Endothelial cell of umbilical vein (primary cell): ENCODE data around the gene HEXA. TPM values are rescaled to one million over a fixed set of nuclear protein-coding genes. Genes with fewer than 3 reads are reported as not detected.

Experiments used
- BruUV-seq: library from RNA; stranded (reverse); fragments of 400-500 nt; replicated peaks from 2 replicates; lab custom pipeline; 2021; lab: Mats Ljungman, UMichigan
- CTCF ChIA-PET: fragments of 300-600, 350-600 bp; sonication (Branson Sonifier 250); formaldehyde crosslinking; loops from one replicate; lab custom pipeline; 2021; ENCODE audit warnings: antibody characterized with exemption, inconsistent platforms; lab: Charles Lee
- POLR2A ChIA-PET: fragments of 300-600, 350-600 bp; sonication (Branson Sonifier 250); formaldehyde crosslinking; loops from one replicate; lab custom pipeline; 2021; ENCODE audit warnings: antibody characterized with exemption, inconsistent platforms; lab: Charles Lee
- DNase-seq: peaks from one replicate; pipeline ENCODE4 v3.0.0-alpha.2; 2011; ENCODE audit warnings: low read depth, low spot score
- FAIRE-seq: peaks from 2 replicates; lab custom pipeline; 2011; peaks lifted over from hg19 to GRCh38; lab: Jason Lieb, UNC
- H2AFZ ChIP-seq: 2 replicates; pipeline ENCODE4 v1.6.0; 2012; ENCODE audit warnings: low read depth, low read length, control low read depth, inconsistent platforms
- H3K27ac ChIP-seq: 2 replicates; pipeline ENCODE4 v1.5.1; 2011; ENCODE audit warnings: low read depth, mild to moderate bottlenecking, control low read depth, low read length, moderate library complexity; ENCODE audit not compliant: insufficient read depth
- H3K27me3 ChIP-seq, 2 experiments: 2 replicates each; pipeline versions ENCODE4 v1.6.0 to v1.6.1; 2011; ENCODE audit warnings: low read length in 2 of 2, mixed read lengths in 1 of 2; ENCODE audit not compliant: control insufficient read depth in 2 of 2, insufficient read depth in 2 of 2
- H3K36me3 ChIP-seq, 2 experiments: 2 replicates in 1 of 2; 3 replicates in 1 of 2; pipeline ENCODE4 v1.5.1; 2011; ENCODE audit warnings: low read length in 2 of 2, mild to moderate bottlenecking in 1 of 2, moderate library complexity in 1 of 2; ENCODE audit not compliant: control insufficient read depth in 2 of 2, insufficient read depth in 2 of 2; ENCODE audit errors: extremely low read depth in 1 of 2
- H3K4me1 ChIP-seq: 3 replicates; pipeline ENCODE4 v1.5.1; 2011; ENCODE audit warnings: mild to moderate bottlenecking, low read length; ENCODE audit not compliant: control insufficient read depth, insufficient read depth; ENCODE audit errors: extremely low read depth
- H3K4me2 ChIP-seq: 2 replicates; pipeline ENCODE4 v1.6.1; 2011; ENCODE audit warnings: low read length, control low read depth, mixed read lengths; ENCODE audit not compliant: insufficient read depth
- H3K4me3 ChIP-seq, 3 experiments: fragments of 200-600 bp in 1 of 3; sonication (generic), shearing (Covaris generic) in 1 of 3; replicated peaks in 1 of 3; 2 replicates each; pipeline ENCODE4 v1.5.1; 2011 to 2016; ENCODE audit warnings: control low read depth in 3 of 3, low read length in 3 of 3, mild to moderate bottlenecking in 2 of 3, inconsistent platforms in 1 of 3, low read depth in 1 of 3, moderate library complexity in 1 of 3; ENCODE audit not compliant: insufficient read depth in 1 of 3
- H3K79me2 ChIP-seq: 2 replicates; pipeline ENCODE4 v1.6.0; 2012; ENCODE audit warnings: low read length, inconsistent platforms; ENCODE audit not compliant: control insufficient read depth, insufficient read depth
- H3K9ac ChIP-seq: replicated peaks from 2 replicates; pipeline ENCODE3; 2011; ENCODE audit warnings: low read length, control low read depth; ENCODE audit not compliant: insufficient read depth; ENCODE audit errors: extremely low read depth
- H3K9me1 ChIP-seq: replicated peaks from 3 replicates; pipeline ENCODE4 v1.6.0; 2011; ENCODE audit warnings: mild to moderate bottlenecking, low read length; ENCODE audit not compliant: control insufficient read depth, insufficient read depth; ENCODE audit errors: extremely low read depth
- H3K9me3 ChIP-seq: replicated peaks from 2 replicates; pipeline ENCODE4 v1.5.1; 2012; ENCODE audit warnings: low read length, inconsistent platforms; ENCODE audit not compliant: control insufficient read depth, insufficient read depth
- H4K20me1 ChIP-seq: replicated peaks from 2 replicates; pipeline ENCODE3; 2011; ENCODE audit warnings: mild to moderate bottlenecking, low read length; ENCODE audit not compliant: control insufficient read depth, insufficient read depth; ENCODE audit errors: extremely low read depth
- EZH2 ChIP-seq: IDR thresholded peaks from 2 replicates; pipeline ENCODE4 v1.6.1; 2012; ENCODE audit warnings: borderline replicate concordance, low read depth, mild to moderate bottlenecking, moderate library complexity, low read length, inconsistent platforms; ENCODE audit not compliant: severe bottlenecking
- FOS ChIP-seq: IDR thresholded peaks from 2 replicates; pipeline ENCODE4 v1.6.1; 2011; ENCODE audit warnings: mild to moderate bottlenecking, low read length, moderate library complexity, borderline replicate concordance; ENCODE audit not compliant: insufficient read depth
- GATA2 ChIP-seq: IDR thresholded peaks from 2 replicates; pipeline ENCODE4 v1.7.0; 2011; ENCODE audit warnings: low read depth, mild to moderate bottlenecking, moderate library complexity, mixed read lengths, low read length; ENCODE audit not compliant: insufficient read length, insufficient read depth
- JUN ChIP-seq: IDR thresholded peaks from 2 replicates; pipeline ENCODE4 v1.6.1; 2011; ENCODE audit warnings: borderline replicate concordance, low read depth; ENCODE audit not compliant: insufficient read length, insufficient read depth
- MAX ChIP-seq: IDR thresholded peaks from 2 replicates; pipeline ENCODE4 v1.6.1; 2011; ENCODE audit not compliant: insufficient read depth, insufficient read length
- MYC ChIP-seq: IDR thresholded peaks from one replicate; pipeline ENCODE4 v1.6.1; 2011; ENCODE audit warnings: mild to moderate bottlenecking, low read depth, low read length
- POLR2A ChIP-seq: IDR thresholded peaks from 2 replicates; pipeline ENCODE4 v1.6.1; 2012; ENCODE audit warnings: low read depth, mild to moderate bottlenecking, control low read depth, low read length
- POLR2AphosphoS5 ChIP-seq: IDR thresholded peaks from 2 replicates; pipeline ENCODE4 v1.6.1; 2012; ENCODE audit warnings: low read depth, mild to moderate bottlenecking, control low read depth, low read length, moderate library complexity; ENCODE audit not compliant: insufficient read depth
- dilution Hi-C: fragments of 300-500 bp; cut with MboI; formaldehyde crosslinking; loops from one replicate; pipeline ENCODE4 v1.15.0; 2019; ENCODE audit warnings: low sequenced_read_pairs; ENCODE audit not compliant: extremely low pct_ligation_motif_present
- intact Hi-C: fragments of 100-400 bp; cut with micrococcal nuclease; formaldehyde crosslinking; loops from one replicate; pipeline ENCODE4 v1.10.0; 2022
- polyA plus RNA-seq, 4 experiments: library from polyadenylated mRNA; depleted of rRNA in 3 of 4; stranded (reverse) in 3 of 4; unstranded in 1 of 4; fragments of >200 nt; gene quantifications; 2 replicates each; pipeline versions ENCODE4 v1.2.1 to v1.2.3, GENCODE V29; 2011 to 2012; ENCODE audit warnings: missing spikeins in 1 of 4
- total RNA-seq: library from RNA; stranded (reverse); gene quantifications from 2 replicates; pipeline ENCODE4 v1.2.3, GENCODE V29; 2021
- TF ChIP-seq, protein P1 (sequence below), 2 donors: IDR thresholded peaks; 1 replicate in 1 of 2; 2 replicates in 1 of 2; pipeline ENCODE4 v1.5.1; 2011; ENCODE audit warnings: low read length in 2 of 2, mild to moderate bottlenecking in 2 of 2, moderate library complexity in 2 of 2, control low read depth in 1 of 2, inconsistent platforms in 1 of 2, low read depth in 1 of 2; ENCODE audit not compliant: insufficient read depth in 1 of 2; ENCODE audit errors: extremely low read depth in 1 of 2

The HEXA gene
- total and polyA plus RNA-seq, 2 donors (not counting 3 experiments of a cell fraction or from before 2014, with no cell fraction given): 108 to 212 TPM

GRCh38 chr15:72315706-72316370, 60.0 kb downstream of the HEXA start:
- dilution Hi-C loops: no loop called here
- FAIRE-seq (no peak), DNase-seq (no peak)
- no peaks in the 10 kb centered on the region for H3K36me3 ChIP-seq
- H3K9ac ChIP-seq: no peak overlapping the region
- ChIA-PET POLR2A (no interaction called here), CTCF (no interaction called here)
- BruUV-seq: no TSS peak
- intact Hi-C loops: loop anchor here (10.0 kb wide), 1 partner anchor 359 kb away; no protein-coding TSS in a partner anchor
- peaks cover 0 to 3% of the 10 kb centered on the region in 2 experiments for H3K27me3 ChIP-seq
- H3K4me3 ChIP-seq: no peak overlapping the region
- no peak overlapping the region for H3K4me2 ChIP-seq
- no peaks in the 10 kb centered on the region for H4K20me1 ChIP-seq
- H3K9me1 ChIP-seq: no peaks in the 10 kb centered on the region
- no peaks in the 10 kb centered on the region for H3K79me2 ChIP-seq
- no peak overlapping the region for H3K27ac ChIP-seq
- H2AFZ ChIP-seq: no peak overlapping the region
- no peaks in the 10 kb centered on the region for H3K9me3 ChIP-seq
- TF ChIP-seq MYC (no peak), POLR2AphosphoS5 (no peak), FOS (no peak)
- no peaks in the 10 kb centered on the region for H3K4me1 ChIP-seq

DNA sequence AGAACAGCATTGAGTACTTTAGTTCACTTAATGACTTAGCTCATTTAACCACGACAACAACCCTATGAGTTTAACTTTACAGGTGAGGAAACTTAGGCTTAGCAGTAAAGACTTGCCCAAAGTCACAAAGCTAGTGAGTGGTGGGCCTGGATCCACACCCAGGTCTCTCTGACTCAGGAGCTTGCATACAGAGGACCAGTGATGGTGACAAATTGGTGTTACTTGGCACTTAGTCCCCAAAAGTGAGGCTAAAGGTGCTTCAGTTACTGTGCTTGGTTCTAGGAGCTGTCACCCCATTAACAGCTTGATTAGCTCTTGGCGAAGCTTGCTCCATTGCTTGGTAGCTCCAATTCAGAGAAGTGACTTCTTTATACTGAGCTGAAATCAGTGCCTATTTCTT, 61.9 kb downstream of the HEXA start:
- no peaks in the 10 kb centered on the region for H3K36me3 ChIP-seq
- dilution Hi-C loops: no loop called here
- CTCF ChIA-PET: interaction anchor here (0.7 to 3.6 kb wide), 12 partner anchors 9 to 767 kb away, joined by 3 to 33 read pairs (median 10); partner anchors contain the start of gene HEXA

More for the DNA sequence above, 61.9 kb downstream of the HEXA start:
- Histone ChIP-seq H3K4me2 (no peak overlapping the region), H2AFZ (no peak overlapping the region), H3K4me3 (no peak overlapping the region), H3K9me1 (no peaks in the 10 kb centered on the region), H3K27ac (no peak overlapping the region), H3K4me1 (no peaks in the 10 kb centered on the region), H3K79me2 (no peaks in the 10 kb centered on the region), H4K20me1 (no peaks in the 10 kb centered on the region), H3K9me3 (no peaks in the 10 kb centered on the region), H3K9ac (no peak overlapping the region), H3K27me3 (peaks cover 2 to 3% of the 10 kb centered on the region in 2 experiments)
- FAIRE-seq (no peak), DNase-seq (no peak)
- no TSS peak for BruUV-seq
- TF ChIP-seq MYC (no peak), JUN (no peak), POLR2AphosphoS5 (no peak), EZH2 (no peak), POLR2A (no peak), GATA2 (no peak), MAX (no peak), FOS (no peak)
- TF ChIP-seq, protein P1, sequence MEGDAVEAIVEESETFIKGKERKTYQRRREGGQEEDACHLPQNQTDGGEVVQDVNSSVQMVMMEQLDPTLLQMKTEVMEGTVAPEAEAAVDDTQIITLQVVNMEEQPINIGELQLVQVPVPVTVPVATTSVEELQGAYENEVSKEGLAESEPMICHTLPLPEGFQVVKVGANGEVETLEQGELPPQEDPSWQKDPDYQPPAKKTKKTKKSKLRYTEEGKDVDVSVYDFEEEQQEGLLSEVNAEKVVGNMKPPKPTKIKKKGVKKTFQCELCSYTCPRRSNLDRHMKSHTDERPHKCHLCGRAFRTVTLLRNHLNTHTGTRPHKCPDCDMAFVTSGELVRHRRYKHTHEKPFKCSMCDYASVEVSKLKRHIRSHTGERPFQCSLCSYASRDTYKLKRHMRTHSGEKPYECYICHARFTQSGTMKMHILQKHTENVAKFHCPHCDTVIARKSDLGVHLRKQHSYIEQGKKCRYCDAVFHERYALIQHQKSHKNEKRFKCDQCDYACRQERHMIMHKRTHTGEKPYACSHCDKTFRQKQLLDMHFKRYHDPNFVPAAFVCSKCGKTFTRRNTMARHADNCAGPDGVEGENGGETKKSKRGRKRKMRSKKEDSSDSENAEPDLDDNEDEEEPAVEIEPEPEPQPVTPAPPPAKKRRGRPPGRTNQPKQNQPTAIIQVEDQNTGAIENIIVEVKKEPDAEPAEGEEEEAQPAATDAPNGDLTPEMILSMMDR (IDR thresholded peaks at IDR 0.05; ENCODE audit: extremely low read depth in 1 of 2, insufficient read depth in 1 of 2, low read depth in 1 of 2, low read length in 2 of 2): no peak
- POLR2A ChIA-PET: no interaction called here
- intact Hi-C loops: loop anchor here (2.0 to 10.0 kb wide), 4 partner anchors 161 to 767 kb away; partner anchors contain the start of gene ARIH1
